HL-60/S4 treated with retinoic acid at 250 ng/mL for 4 days and 3 days (cell line): ENCODE measurements around the gene SCUBE1.

Experiments used
- in situ Hi-C: fragments of 300-500 bp; cut with MboI; formaldehyde crosslinking; loops from 2 replicates; pipeline ENCODE4 v1.7.0; 2022; ENCODE audit warnings: low sequenced_read_pairs

The SCUBE1 gene

DNA sequence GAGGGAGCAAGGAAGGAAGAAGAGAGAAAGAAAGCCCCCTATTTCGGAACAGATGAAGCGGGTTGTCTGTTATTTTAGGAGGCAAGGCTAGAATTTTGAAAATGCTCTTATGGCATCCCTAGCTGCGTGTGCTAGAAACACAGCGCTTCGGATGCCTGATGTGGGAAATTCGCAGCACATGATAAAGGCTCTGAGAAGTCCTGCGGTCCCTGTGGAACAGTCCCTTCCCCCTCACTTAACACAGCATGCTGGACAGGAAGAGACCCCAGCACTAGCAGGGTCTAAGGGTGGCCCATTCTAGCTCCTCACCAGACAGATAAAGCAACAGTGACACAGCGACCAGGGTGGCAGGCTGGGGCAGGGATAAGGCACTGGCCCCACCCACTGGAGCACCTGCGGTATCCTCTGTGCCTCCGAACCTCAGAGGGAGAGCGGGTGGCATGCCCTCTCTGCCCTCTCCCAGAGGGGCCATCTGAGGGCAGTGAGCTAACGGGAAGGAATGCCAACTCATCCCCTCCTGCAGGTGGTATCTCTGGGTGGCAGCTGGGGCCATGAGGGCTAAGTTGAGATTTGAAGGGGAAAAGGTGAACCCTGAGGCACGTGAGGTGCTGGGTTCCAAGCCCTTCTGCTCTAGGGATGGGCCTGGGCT, 75.7 kb downstream of the SCUBE1 start:
- in situ Hi-C loops: no loop called here

DNA sequence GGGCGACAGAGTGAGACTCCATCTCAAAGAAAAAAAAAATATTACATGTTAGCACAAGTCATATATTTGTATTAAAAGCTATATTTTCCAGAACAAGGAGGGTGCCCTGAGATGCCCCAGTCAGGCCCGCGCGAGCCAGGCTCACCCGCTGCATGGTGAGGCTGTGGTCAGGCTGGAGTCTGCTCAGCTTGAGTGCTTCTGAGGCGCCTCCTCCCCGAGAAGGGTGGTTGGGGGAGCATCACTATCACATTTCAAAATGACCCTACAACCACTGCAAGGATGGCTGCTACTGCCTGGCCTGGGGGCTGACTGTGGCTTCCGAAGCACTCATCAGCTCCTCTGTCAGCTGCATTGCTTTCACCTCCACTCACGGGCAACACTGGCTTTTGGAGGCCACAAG, 77.1 kb downstream of the SCUBE1 start:
- in situ Hi-C loops: no loop called here

DNA sequence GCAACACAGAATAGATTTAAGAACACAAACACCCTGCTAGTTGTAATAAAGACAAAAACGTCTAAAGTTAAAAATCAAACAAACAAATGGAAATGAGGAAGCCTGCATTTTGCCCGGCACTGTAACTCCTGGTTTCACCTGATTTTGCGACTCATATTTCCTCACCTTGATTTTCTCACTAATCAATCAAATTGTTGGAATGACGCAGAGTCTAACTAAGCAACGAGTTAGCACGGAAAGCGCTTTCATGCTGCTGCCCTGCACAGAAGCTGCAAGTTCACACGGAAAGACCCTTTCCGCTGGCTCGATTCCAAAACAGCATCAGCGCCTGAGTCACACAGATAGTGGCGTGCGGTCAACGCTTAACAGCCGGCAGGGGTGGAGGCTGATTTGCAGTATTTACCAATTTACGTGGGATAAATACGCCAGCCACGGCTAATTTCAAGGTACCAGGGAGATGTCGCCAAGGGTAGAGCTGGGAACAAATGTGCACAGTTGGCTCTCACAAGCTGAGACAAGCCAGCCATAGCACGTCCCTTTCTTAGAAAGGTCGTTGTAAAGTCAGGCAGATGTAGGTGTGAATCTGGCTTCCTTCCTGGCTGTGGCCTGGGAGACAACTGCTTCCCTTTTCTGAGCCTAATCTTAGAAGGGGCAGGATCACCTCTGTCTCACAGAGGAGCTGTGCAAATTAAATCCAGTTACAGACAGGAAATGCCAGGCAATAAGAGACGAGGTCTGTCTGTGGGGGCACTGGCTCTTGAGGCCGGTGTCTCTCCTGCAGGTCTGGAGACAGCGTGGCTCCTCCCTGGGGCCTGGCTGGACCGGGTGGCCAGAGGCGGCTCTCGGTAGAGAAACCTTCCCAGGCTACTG, 79.3 kb downstream of the SCUBE1 start:
- in situ Hi-C loops: no loop called here

DNA sequence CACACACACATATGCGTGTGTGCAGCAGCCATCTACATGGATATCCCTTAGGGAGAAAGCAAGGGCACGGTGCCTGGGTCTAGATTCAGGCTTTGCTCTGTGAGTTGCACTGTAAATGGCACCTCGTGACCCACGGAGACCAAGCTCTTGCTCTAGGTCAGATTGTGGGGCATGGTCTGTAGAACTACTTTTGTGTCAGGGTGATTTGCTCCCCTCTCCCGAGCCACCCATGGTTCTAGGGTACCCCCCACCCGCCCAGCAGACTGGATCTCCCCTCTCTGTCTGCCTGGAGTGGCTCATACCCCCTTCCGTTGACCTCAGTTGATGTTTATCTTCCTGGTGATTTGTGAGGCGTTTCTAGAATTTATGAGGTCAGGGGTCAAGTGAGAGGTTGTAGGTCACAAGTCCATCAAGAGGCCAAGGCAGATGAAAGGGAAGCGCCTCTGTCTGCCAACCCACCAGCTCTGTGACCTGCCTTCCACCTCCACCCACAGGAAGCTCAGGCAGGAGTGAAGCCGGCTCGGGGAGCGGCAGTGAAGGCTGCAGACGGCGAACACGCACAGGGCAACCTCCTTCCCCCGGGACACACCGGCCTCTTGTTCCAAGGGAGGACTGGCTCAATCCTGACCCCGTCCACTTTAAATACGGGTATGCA, 80.1 kb downstream of the SCUBE1 start:
- in situ Hi-C loops: no loop called here

DNA sequence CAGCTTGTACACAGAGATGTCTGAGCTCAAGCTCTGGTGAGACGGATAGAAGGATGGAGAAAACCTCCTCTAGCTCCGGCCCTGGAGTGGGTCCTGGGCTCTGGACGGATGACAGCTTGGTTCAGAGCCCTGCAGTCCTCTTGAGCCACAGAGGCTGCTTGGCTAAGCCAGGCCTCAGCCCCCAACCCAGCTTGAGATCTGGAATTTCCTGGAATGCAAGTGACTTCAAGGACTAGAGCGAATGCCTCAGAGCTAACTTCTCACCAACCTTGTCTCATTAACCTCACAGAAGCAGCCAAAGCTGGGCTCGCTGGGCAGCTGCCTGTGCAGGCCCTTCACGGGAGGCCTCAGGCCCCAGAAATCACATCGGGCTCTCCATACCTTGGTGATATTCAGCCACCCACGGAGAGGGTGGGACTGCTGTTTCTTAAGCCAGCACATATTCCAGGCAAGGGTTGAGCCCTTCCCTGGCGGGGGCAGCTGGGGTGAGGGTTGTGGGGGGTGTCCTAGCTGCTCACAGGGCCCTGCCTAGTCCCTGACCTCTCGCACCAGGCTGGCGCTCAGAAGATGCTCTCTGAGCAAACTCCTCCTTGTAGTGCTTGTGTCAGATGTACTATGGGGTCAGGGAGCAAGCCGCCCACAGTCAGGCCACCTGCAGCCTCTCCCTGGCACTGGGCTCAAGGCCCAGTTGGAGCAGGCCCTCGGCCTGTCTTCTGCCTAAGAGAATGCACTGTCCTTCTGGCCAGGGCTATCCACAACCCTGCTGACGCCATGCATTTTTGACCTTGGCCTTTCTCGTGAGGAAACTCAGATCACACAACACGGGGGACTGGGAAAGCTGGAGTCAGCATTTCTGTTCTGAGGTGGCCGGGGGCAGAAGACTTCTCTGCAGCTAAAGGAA, 82.6 kb downstream of the SCUBE1 start:
- in situ Hi-C loops: no loop called here

DNA sequence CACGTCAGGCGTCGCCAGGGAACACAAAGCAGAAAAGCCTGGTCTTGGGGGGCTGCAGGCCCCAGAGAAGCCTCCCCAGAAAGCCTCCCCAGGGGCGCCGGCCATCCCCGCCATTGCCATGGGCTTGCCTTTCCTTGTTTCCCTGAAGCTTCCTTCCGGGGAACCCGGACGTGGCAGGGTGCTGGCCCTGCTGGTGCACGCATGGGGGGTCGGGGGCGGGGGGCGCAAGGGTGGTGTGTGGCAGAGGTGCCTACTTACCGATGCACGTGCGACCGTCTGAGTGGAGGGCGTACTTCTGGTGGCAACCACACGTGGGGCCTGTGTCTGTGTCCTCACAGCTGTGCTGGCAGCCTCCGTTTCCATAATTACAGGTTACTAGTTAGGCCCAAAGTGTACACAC, 85.2 kb downstream of the SCUBE1 start:
- in situ Hi-C loops: no loop called here

DNA sequence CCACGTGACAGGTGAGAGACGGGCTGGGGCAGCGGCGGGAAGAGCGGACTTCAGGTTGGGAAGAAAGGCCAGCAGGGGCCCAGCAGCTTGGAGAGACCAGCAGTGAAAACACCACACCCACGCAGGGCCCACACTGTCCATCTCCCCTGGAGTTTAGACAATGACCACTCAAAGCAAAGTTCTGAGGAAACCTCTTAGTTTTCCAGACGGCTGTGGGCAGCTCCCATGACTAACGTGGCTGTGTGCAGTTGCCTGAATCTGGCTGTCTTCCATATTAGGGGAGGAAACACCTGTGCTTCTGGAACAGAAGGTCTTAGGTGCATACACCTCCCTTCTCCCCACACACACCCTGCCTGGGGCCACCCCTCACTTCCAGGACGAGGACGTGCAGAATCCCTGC, 85.6 kb downstream of the SCUBE1 start:
- in situ Hi-C loops: no loop called here

DNA sequence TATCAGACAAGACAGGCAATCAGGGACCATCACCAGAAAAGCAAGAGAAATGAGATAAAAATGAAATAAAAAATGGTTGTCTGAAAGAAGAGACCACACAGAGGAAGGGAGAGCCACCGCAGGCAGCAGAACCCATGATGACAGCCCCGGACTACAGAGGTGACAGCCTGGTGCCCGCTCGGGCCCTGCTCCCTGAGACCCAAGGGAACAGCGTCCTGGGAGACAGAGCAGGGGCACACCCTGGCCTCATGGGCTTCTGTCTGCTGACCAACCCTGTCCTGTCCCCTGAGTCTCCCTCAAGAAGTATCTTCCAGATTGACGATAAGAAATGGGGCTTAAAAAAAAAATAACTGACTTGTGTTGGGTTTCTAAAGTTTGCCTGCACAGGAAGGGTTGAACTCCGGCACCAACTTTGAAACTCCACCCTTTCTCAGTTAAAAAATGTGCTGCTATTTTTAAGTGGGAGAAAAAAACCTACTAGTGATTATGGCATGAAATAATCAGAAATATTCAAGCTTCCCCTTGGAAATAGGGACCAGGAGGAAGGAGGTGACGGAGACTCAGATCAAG, 86.1 kb downstream of the SCUBE1 start:
- in situ Hi-C loops: no loop called here

DNA sequence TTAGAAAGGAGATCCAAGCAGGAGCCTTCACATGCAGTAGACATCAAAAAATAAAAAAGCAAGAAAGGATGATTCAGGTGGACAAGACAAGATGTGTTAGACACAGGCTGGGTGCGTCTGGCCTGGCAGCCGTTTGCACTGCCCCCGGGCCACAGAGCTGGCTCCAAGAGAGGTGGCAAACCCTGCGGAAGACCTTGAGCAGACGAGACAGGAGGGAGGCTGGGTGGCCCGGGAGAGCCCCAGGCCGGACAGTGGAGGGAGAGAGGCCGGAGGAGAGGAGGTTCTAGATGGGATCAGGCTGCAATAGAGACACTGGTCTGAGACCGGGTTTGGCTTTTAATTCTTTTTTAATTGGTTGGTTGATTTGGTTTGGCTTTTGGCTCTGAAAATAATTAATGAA, 86.6 kb downstream of the SCUBE1 start:
- in situ Hi-C loops: no loop called here

DNA sequence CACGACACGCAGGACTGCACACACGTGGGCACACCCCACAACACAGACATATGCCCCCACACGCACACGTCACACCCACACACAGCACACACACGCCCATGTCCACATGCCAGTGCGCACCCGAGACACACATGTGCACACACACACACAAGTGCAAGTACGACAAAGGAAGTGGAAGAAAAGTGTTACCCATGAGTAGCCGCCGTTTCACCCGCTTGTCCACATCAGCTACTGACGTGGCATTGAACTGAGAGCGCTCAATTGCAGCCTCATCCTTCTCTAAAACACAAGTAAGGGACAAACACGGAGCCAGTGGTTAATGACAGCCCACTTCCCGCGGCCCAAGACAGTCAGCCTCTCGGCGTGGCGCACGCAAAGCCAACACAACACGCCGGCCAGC, 87.9 kb downstream of the SCUBE1 start:
- in situ Hi-C loops: no loop called here

DNA sequence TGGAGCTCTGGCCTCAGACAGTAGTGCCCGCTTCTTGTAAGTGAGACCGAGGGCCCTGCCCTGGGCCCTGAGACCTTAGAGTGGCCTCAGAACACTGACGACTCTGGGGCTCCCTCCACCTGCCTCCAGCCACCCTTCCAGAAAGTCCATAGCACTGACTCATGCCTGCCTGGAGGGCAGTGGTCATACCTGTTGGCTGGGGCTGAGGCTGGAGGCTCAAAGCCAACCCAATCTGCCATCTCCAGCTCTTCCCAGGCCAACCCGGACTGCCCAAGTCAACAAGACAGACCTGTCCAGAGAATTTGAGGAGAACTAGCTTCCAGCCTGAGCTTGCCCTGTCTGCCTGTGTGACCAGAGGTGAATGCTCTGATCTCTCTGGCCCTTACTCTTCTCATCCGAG, 89.3 kb downstream of the SCUBE1 start:
- in situ Hi-C loops: no loop called here

DNA sequence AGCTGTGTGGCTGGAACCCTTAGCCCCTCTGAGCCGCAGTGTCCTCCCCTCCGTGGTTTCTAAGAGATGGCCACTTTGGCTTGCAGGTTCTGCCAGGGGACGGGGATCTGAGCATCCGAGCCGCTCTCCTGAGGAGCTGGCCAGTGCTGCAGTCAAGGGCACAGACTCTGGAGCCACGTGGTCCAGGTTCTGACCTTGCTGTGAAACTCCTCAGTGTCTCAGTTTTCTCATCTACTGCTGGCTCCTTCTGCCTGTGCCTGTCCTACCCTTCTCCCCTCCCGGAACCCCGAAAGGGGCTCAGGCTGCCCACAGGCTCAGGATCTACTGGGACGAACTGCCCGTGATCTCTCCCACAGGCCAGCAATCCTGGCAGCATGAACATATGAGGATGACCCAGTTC, 90.9 kb downstream of the SCUBE1 start:
- in situ Hi-C loops: no loop called here

DNA sequence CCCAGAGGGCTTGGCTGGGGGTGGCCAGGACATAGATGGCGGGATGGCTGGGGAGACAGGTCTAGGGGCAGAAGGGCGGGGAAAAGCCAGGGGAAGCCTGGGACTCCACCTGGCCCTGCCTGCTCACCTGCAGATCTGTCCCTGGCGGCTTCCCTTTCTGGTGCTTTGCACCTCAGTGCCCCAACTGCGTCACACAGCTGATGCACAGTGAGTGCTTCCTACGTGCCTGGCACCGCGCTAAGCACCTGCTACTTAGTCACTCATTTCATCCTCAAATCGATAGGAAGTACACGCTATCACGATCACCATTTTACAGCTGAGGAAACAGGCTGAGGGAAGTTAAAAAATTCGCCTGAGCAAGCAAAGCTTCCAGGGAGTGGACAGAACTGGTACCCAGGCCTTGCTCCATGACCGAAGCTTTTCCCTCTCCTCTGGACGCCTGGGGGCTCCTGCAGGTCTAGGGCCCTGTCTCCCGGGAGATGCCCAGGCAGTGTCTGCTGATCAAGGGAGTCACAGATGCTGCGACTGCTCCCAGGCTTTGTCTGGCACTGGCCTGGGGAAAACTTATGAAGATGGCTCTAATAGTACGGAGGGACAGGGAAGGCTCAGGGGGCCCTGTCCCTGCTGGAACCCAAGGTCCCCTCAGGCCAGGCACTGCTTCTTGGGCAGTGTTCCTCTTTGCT, 93.2 kb downstream of the SCUBE1 start:
- in situ Hi-C loops: no loop called here

DNA sequence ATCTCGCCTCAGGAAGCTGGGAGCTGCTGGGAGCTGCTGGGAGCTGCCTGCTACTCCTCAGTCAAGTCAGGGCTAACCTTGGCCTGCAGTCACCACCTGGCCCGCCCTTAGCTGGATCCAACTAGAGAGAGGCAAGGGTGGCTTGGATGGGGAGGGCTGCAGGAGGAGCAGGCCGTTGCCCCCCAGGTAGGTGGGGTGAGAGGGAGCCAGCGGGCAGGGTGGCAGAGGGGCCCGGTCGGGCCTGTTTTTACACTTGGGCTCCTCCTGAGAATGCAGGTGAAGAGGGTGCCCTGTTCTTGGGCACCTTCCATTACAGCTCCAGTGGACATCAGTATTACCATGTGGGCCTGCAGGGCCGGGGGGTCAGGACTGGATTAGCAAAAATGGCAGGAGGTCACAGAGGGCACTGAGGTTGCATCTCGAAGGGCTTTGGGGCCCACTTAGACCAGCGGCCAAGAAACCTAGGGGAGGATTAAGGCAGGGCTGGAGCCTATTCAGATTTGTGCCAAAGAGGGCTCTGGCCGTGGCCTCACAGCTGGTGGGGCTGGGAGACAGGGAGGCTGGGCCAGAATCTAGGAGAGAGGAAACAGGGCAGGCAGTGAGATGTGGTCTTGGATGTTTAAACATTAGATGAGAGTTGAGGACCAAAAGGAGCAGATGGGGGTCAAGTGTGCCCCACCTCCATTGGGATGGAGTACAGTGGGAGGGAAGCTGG, 95.5 kb downstream of the SCUBE1 start:
- in situ Hi-C loops: no loop called here

DNA sequence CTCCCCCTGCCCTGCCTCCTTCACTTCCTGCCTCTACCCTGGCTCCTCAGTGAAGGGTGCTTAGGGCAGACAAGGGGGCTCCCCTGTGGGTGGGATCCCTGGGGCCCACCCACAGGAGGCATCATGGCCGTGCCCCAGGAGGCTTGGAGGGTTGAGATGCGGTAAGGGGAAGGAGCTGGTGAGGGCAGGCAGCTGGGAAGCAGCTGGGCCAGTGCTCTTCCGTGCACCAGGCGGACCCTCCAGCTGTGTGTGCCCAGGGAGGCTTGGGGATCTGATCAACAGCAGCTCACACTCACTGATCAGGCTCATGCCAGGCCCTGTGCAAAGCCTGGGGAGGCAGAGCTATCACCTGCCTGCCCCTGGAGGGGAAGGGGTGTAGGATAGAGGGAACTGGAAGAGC, 97.0 kb downstream of the SCUBE1 start:
- in situ Hi-C loops: no loop called here

DNA sequence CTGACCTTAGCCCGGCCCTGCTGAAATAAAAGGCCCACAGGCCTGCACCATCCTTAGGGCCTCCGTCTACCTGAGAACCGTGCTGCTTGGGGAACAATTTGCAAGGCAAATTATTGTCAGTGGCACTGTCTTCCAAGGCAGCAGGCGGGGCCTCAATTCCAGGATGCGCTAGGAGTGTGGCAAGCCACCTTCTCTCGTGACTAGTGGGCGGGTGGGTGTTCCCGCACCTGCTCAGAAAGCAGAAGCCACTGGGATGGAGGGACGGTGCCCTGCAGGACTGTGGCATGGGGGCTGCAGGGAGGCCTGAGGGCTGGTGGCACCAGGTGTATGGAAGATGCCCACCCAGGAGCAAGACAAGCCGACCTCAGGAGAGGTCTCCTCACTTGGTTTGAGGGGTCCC, 97.5 kb downstream of the SCUBE1 start:
- in situ Hi-C loops: no loop called here

DNA sequence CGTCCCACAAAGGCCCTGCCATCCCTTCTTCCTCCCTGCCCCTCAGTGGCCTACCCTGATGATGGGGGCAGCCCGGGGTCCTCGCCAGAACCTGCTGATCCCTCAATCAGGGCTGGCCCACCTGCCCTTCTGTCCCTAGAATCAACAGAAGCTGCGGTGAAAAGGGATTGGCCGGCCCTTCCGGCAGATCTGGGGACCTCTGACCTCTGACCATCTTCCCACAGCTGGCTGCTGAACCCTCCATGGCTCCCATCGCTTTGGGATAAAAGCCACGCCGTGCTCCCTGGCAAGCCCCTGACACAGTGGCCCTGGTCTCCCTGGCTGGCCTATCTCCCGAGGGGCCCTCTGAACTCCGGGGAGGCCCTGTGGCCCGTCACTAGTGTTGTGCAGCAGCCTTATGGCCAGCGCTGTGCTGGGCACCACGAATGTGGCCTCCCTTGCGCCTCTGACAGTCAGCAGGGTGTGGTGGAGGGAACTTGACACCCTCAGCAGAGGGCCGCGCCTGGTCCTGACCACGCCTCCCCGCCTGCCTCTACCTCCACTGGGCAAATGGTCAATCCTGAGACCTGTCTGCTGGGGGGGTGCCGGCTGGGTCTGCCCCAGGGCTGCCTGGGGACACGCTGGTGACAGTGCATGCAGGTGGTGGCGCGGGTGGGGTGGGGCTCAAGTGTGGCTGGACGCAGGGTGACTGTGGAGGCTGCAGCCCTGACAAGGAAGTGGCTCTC, 98.2 kb downstream of the SCUBE1 start:
- in situ Hi-C loops: no loop called here

DNA sequence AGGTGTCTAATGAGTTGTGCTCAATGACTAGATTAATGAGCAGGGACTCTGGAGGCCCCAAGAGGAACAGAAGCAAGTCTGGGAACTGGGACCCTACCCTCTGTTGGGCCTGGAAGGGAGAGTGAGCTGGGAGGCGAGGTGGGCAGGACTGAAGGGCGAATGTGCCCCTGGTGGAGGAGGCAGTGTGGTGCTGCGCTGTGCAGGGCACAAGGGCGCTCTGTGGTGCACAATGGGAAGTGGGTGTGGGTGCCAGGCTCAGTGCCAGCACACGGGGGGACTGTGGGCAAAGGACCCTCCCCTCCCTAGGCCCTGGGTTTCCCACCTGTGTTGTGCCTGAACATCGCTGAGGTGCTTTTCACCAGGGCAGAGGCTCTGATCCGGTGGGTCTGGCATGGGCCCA, 98.8 kb downstream of the SCUBE1 start:
- in situ Hi-C loops: no loop called here

DNA sequence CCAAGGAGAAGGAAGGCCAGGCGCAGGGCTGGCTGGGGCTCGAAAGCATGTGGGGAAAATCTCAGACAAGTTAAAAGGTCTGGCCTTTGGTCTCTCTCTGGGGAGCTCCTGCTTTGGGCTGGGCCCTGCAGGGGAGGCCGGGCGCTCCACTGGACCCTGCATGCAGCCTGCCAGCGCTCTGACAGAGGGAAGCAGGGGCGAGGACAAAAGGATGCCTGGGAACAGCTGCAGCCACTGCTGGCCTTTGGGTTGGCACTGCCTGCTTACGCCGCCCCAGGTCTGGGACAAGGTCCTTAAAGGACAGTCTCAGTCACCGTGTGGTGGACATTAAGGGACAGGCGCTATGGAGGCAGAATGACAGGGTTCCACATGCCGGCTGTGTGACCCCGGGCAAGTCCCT, 99.8 kb downstream of the SCUBE1 start:
- in situ Hi-C loops: no loop called here
